ENCODE results near the gene UBL4A. TPM values are rescaled to one million over a fixed set of nuclear protein-coding genes. Genes with fewer than 3 reads are reported as not detected.
"Not testable (repeated sequence)": the region's sequence is repeated elsewhere in the genome, so short reads cannot be mapped to it uniquely, and the experiment has no call there.

UBL4A gene
- total and polyA plus RNA-seq, 2 donors (not counting 3 experiments of a cell fraction or from before 2014, with no cell fraction given): 25.3 to 31.4 TPM

- no peaks in the 10 kb centered on the region for H3K36me3 ChIP-seq (ENCODE audit: control insufficient read depth in 2 of 2, extremely low read depth in 1 of 2, insufficient read depth in 2 of 2, low read length in 2 of 2)
- FAIRE-seq (no peak), DNase-seq (ENCODE audit: low read depth, low spot score) (no peak)
- CTCF ChIA-PET: no interaction called here
- no peak overlapping the region for H3K27ac ChIP-seq (ENCODE audit: insufficient read depth, low read depth, low read length)
- no peak overlapping the region for H2AFZ ChIP-seq (ENCODE audit: low read depth, low read length)
- no TSS peak for BruUV-seq (replicated peaks)
- no peak overlapping the region for H3K9ac ChIP-seq (replicated peaks; ENCODE audit: extremely low read depth, insufficient read depth, low read length)
- H3K4me2 ChIP-seq (ENCODE audit: insufficient read depth, low read length): no peak overlapping the region
- dilution Hi-C loops (cut with MboI; ENCODE audit: extremely low pct_ligation_motif_present, low sequenced_read_pairs): no loop called here
- intact Hi-C loops (cut with micrococcal nuclease): no loop called here
- TF ChIP-seq MAX (IDR thresholded peaks at IDR 0.05; ENCODE audit: insufficient read depth, insufficient read length) (no peak), CTCF (IDR thresholded peaks at IDR 0.05; ENCODE audit: extremely low read depth in 1 of 2, insufficient read depth in 1 of 2, low read depth in 1 of 2, low read length in 2 of 2) (no peak), MYC (IDR thresholded peaks at IDR 0.05; ENCODE audit: low read depth, low read length) (no peak), JUN (IDR thresholded peaks at IDR 0.05; ENCODE audit: borderline replicate concordance, insufficient read depth, insufficient read length, low read depth) (no peak), GATA2 (IDR thresholded peaks at IDR 0.05; ENCODE audit: insufficient read depth, insufficient read length, low read depth, low read length) (no peak), EZH2 (IDR thresholded peaks at IDR 0.05; ENCODE audit: borderline replicate concordance, low read depth, low read length, severe bottlenecking) (no peak), POLR2AphosphoS5 (IDR thresholded peaks at IDR 0.05; ENCODE audit: insufficient read depth, low read depth, low read length) (no peak), FOS (IDR thresholded peaks at IDR 0.05; ENCODE audit: borderline replicate concordance, insufficient read depth, low read length) (no peak)
- H3K27me3 ChIP-seq (ENCODE audit: control insufficient read depth in 2 of 2, insufficient read depth in 2 of 2, low read length in 2 of 2): no peaks in the 10 kb centered on the region
- no peaks in the 10 kb centered on the region for H3K9me1 ChIP-seq (replicated peaks; ENCODE audit: control insufficient read depth, extremely low read depth, insufficient read depth, low read length)
- POLR2A ChIA-PET: no interaction called here
- no peaks in the 10 kb centered on the region for H3K79me2 ChIP-seq (ENCODE audit: control insufficient read depth, insufficient read depth, low read length)
- H3K9me3 ChIP-seq (replicated peaks; ENCODE audit: control insufficient read depth, insufficient read depth, low read length): no peaks in the 10 kb centered on the region
- H3K4me1 ChIP-seq (ENCODE audit: control insufficient read depth, extremely low read depth, insufficient read depth, low read length): peaks cover 6% of the 10 kb centered on the region
- no peak overlapping the region for H3K4me3 ChIP-seq (replicated peaks in 1 of 3; ENCODE audit: insufficient read depth in 1 of 3, low read depth in 1 of 3, low read length in 3 of 3)
- H4K20me1 ChIP-seq (replicated peaks; ENCODE audit: control insufficient read depth, extremely low read depth, insufficient read depth, low read length): no peaks in the 10 kb centered on the region
Measured at GRCh38 chrX:154502098-154502497, 15.7 kb upstream of the UBL4A start.

- DNase-seq (ENCODE audit: low read depth, low spot score); dilution Hi-C loops (cut with MboI; ENCODE audit: extremely low pct_ligation_motif_present, low sequenced_read_pairs); H3K9ac ChIP-seq (replicated peaks; ENCODE audit: extremely low read depth, insufficient read depth, low read length); H2AFZ ChIP-seq (ENCODE audit: low read depth, low read length); H4K20me1 ChIP-seq (replicated peaks; ENCODE audit: control insufficient read depth, extremely low read depth, insufficient read depth, low read length); H3K79me2 ChIP-seq (ENCODE audit: control insufficient read depth, insufficient read depth, low read length); H3K9me1 ChIP-seq (replicated peaks; ENCODE audit: control insufficient read depth, extremely low read depth, insufficient read depth, low read length); POLR2A ChIA-PET; H3K4me3 ChIP-seq (replicated peaks in 1 of 3; ENCODE audit: insufficient read depth in 1 of 3, low read depth in 1 of 3, low read length in 3 of 3); intact Hi-C loops (cut with micrococcal nuclease); BruUV-seq (replicated peaks); CTCF ChIA-PET; H3K27me3 ChIP-seq (ENCODE audit: control insufficient read depth in 2 of 2, insufficient read depth in 2 of 2, low read length in 2 of 2); H3K9me3 ChIP-seq (replicated peaks; ENCODE audit: control insufficient read depth, insufficient read depth, low read length); H3K4me1 ChIP-seq (ENCODE audit: control insufficient read depth, extremely low read depth, insufficient read depth, low read length); H3K27ac ChIP-seq (ENCODE audit: insufficient read depth, low read depth, low read length); FAIRE-seq; H3K36me3 ChIP-seq (ENCODE audit: control insufficient read depth in 2 of 2, extremely low read depth in 1 of 2, insufficient read depth in 2 of 2, low read length in 2 of 2); H3K4me2 ChIP-seq (ENCODE audit: insufficient read depth, low read length): not testable (repeated sequence)
Measured at GRCh38 chrX:154501423-154501822, 15.0 kb upstream of the UBL4A start.

- H3K36me3 ChIP-seq (ENCODE audit: control insufficient read depth in 2 of 2, extremely low read depth in 1 of 2, insufficient read depth in 2 of 2, low read length in 2 of 2); H3K9me3 ChIP-seq (replicated peaks; ENCODE audit: control insufficient read depth, insufficient read depth, low read length); dilution Hi-C loops (cut with MboI; ENCODE audit: extremely low pct_ligation_motif_present, low sequenced_read_pairs); H3K4me3 ChIP-seq (replicated peaks in 1 of 3; ENCODE audit: insufficient read depth in 1 of 3, low read depth in 1 of 3, low read length in 3 of 3); FAIRE-seq; H3K27ac ChIP-seq (ENCODE audit: insufficient read depth, low read depth, low read length); H3K79me2 ChIP-seq (ENCODE audit: control insufficient read depth, insufficient read depth, low read length); BruUV-seq (replicated peaks); H2AFZ ChIP-seq (ENCODE audit: low read depth, low read length); H3K4me2 ChIP-seq (ENCODE audit: insufficient read depth, low read length); H3K9ac ChIP-seq (replicated peaks; ENCODE audit: extremely low read depth, insufficient read depth, low read length); H3K9me1 ChIP-seq (replicated peaks; ENCODE audit: control insufficient read depth, extremely low read depth, insufficient read depth, low read length); H3K27me3 ChIP-seq (ENCODE audit: control insufficient read depth in 2 of 2, insufficient read depth in 2 of 2, low read length in 2 of 2); intact Hi-C loops (cut with micrococcal nuclease); H4K20me1 ChIP-seq (replicated peaks; ENCODE audit: control insufficient read depth, extremely low read depth, insufficient read depth, low read length); POLR2A ChIA-PET; H3K4me1 ChIP-seq (ENCODE audit: control insufficient read depth, extremely low read depth, insufficient read depth, low read length); DNase-seq (ENCODE audit: low read depth, low spot score); CTCF ChIA-PET: not testable (repeated sequence)
Measured at GRCh38 chrX:154496591-154497137, 10.2 kb upstream of the UBL4A start.
